GM19395 (cell line): ENCODE data around the gene GUCY1A2.

ENCODE experiments used
- ATAC-seq: cut with Tn5 transposase; IDR thresholded peaks from one replicate; pipeline ENCODE4 v1.9.1; 2021; ENCODE audit warnings: mild to moderate bottlenecking, moderate library complexity; ENCODE audit not compliant: unreplicated experiment

Gene GUCY1A2

GRCh38 chr11:106999196-106999595 lies 19.1 kb downstream of the GUCY1A2 start:
- ATAC-seq = no peak

- no peak for ATAC-seq
Measured at GRCh38 chr11:106998916-106999188, 19.4 kb downstream of the GUCY1A2 start.

GRCh38 chr11:106998116-106998915 lies 20.0 kb downstream of the GUCY1A2 start:
- ATAC-seq = no peak

DNA sequence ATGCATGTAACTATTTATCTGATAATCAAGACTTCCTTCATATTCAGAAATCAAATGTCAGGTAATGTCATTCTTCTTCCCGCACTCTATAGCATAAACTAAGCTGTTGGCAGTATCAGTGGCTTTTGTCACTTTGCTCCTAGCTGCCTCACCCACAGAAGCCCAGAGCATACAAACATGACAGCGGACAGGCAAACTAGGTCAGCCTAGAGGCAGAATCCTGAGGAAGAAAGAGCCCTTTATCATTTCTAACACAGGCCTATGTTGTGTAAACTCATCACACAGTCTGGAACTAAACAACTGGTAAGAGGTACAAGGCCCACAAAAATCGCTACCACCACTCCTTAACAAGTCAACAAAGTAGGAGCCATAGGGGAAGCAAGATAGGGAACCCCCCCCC lies 21.0 kb downstream of the GUCY1A2 start:
- no peak for ATAC-seq

GRCh38 chr11:106996691-106997090 lies 21.6 kb downstream of the GUCY1A2 start:
- ATAC-seq = no peak

DNA sequence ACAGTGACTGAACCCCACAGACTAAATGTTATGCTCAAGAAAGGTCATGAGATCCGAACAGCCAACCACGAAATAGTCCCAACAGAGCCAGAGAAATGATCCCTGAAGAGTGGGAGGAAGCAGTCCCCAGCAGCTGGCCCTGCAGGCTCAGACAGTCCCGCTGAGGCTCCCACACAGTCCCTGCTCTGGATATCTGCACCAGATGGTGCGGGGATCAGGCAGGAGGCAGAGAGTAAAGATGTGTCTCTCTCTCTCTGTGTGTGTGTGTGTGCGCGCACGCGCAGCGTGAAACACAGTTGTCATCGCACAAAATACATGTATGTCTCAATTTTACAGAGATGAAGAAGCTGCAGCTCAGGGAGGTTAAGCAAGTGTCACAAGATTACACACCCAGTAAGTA lies 27.9 kb downstream of the GUCY1A2 start:
- ATAC-seq = no peak

DNA sequence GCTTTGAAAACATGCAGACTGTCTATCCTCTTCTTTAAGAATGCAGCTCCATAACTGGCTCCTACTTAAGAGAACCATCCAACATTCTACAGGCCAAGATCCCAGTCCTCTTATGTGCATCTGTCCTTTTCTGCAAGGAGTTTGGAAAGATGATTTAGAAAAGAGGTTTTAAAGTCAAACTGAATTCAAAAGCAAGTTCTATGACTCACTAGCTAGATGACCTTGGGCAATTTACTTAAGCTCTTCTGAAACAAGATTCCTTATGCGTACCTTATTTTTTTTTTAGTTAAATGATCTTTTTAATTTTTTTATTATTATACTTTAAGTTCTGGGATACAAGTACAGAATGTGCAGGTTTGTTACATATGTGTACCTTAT lies 29.2 kb downstream of the GUCY1A2 start:
- ATAC-seq = no peak

DNA sequence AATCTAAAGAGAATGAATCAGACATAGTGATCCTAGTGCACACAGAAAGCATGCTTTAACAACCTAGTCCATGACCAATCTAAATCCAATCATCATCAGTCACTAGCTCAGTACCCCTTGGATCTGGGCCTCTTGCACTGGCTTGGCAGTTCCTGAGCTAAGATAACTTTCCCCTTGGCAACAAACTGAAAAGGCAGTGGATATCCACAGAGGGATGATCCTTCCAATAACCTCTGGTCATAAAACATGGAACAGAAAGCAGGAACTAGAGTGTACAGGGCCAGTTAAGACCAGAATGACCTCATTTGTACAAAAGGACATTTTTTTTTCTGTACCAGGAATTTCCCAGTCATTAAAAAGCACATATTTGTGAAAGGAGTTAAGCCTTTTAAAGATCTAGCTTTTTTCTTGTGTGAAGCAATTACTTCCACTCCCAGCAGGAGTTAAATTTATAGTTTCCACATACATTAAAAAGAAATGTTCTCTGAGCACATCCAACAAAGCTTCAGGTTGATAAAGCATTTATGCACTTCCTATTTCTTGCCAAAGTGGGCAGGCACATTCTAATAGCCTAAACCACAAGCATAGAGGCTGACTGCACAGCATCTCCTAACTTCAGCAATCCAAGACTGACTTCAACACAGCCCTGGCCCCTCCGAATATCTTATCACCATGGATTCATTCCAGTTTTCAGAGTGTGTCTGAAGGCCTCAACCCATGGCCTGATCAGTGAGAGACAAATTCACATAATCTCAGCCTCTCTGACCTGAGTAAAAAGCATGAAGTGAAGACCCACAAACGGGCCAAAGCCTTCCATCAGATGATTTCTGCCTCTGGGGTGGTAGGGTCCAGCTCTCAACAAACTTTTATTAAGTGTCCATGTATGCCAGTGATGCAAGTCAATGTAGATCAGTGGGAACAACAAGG lies 29.9 kb downstream of the GUCY1A2 start:
- no peak for ATAC-seq

DNA sequence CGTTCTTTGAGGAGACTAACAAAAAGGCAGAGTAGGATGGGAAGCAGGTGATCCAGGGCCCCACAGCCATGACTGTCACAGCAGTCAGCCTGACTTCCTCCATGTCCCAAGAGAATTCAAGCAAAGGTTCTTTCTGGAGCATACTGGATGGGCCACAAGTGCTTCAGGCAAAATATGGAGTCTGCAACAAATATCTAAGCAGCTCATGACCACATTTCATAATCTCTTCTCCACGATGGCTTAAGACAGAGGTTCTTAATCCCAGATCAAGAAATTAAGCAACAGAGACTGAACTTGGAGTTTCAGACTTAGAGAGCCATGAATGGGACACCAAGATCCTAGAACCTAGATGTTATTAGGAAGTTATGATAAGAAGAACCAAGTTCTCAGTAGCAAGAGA lies 31.6 kb downstream of the GUCY1A2 start:
- ATAC-seq = no peak

DNA sequence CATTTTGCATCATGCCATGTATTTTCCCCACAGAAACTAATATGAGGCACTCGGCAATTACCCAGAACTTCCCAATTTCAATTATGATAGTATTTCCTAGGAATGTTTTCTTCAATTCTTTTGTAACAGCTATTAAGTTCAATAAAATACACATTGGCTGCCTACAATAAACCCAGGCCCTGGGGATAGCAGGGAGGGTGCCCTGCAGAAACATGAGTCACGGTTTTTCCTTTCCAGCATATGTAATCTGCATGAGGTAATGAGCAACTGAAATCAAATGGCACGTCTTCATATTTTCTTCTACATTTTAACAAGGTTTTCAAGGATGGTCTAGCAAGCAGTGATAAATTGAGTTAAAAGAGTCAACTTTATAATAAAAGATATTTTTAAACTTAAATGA lies 32.0 kb downstream of the GUCY1A2 start:
- no peak for ATAC-seq

DNA sequence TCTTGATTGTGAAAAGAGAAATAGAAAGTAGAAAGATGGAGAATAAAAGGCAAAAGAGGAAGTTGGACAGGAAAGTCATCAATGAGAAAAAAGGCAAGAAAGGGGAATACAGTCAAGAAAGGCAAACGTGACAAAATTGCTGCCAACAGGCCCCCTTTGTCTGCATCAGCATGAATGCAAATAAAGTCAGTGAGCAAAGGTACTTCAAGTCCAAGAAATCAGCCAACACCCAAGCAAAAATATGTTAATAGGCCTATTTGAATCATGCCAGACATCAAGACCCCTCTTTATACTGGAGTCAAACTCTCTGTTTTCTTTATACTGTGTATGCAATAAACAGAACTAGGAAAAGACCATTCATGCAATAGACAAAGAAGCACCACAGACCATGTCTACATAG lies 34.3 kb downstream of the GUCY1A2 start:
- no peak for ATAC-seq

GRCh38 chr11:106983261-106983660 lies 35.0 kb downstream of the GUCY1A2 start:
- no peak for ATAC-seq

GRCh38 chr11:106974831-106975230 lies 43.4 kb downstream of the GUCY1A2 start:
- ATAC-seq = no peak

GRCh38 chr11:106971864-106972263 lies 46.4 kb downstream of the GUCY1A2 start:
- ATAC-seq = no peak

- no peak for ATAC-seq
Measured at GRCh38 chr11:106969644-106970355, 48.5 kb downstream of the GUCY1A2 start.

GRCh38 chr11:106962995-106963394 lies 55.3 kb downstream of the GUCY1A2 start:
- ATAC-seq = no peak

GRCh38 chr11:106961518-106961917 lies 56.8 kb downstream of the GUCY1A2 start:
- ATAC-seq = no peak

GRCh38 chr11:106961048-106961447 lies 57.2 kb downstream of the GUCY1A2 start:
- ATAC-seq = no peak

GRCh38 chr11:106959800-106960199 lies 58.5 kb downstream of the GUCY1A2 start:
- ATAC-seq = no peak

DNA sequence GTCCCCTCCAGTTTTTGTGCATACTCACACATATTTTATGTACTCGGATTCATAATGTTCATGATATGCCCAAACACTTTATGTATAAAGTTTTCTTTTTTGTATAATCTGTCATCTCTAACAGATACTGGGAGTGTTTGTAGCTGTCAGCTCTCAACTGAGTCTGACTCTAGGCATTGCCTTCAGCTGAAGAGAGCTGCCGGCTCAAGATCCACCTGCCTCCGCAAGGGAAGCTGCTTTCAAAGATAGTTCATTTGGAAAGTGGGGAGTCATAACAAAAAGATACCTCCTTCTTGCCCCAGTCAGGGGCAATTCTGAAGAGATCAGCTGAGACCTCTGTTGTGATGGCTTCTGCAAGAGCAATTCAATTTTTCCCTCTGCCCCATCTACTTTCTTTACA lies 58.9 kb downstream of the GUCY1A2 start:
- ATAC-seq = no peak

GRCh38 chr11:106958517-106959248 lies 59.6 kb downstream of the GUCY1A2 start:
- no peak for ATAC-seq
